T-helper 17 cell (primary cell): ENCODE measurements around the gene KLHL24. TPM values are rescaled to one million over a fixed set of nuclear protein-coding genes. Genes with fewer than 3 reads are reported as not detected.

ENCODE experiments used
- ATAC-seq: fragments of 150-1000 bp; cut with Tn5 transposase; 2 replicates; pipeline ENCODE4 v1.10.0; 2021; ENCODE audit warnings: mild to moderate bottlenecking, moderate library complexity
- DNase-seq, 3 donors: peaks; one replicate each; pipeline versions ENCODE4 v3.0.0 to v3.0.0-alpha.2; 2020 to 2021
- H3K9me3 ChIP-seq: one replicate; pipeline ENCODE4 v1.7.0; 2013; ENCODE audit warnings: low read length, mild to moderate bottlenecking; ENCODE audit not compliant: control insufficient read depth, poor library complexity, severe bottlenecking
- H3K27ac Mint-ChIP-seq: one replicate; pipeline ENCODE4 v1.8.0; 2022; ENCODE audit warnings: mild to moderate bottlenecking, moderate library complexity, mixed read lengths
- H3K27me3 Mint-ChIP-seq: one replicate; pipeline ENCODE4 v1.8.0; 2022; ENCODE audit warnings: mixed read lengths
- H3K36me3 Mint-ChIP-seq: one replicate; pipeline ENCODE4 v1.8.0; 2022; ENCODE audit warnings: low read depth, mixed read lengths
- H3K4me1 Mint-ChIP-seq: one replicate; pipeline ENCODE4 v1.8.0; 2022; ENCODE audit warnings: mild to moderate bottlenecking, mixed read lengths
- H3K4me3 Mint-ChIP-seq: one replicate; pipeline ENCODE4 v1.8.0; 2022; ENCODE audit warnings: mild to moderate bottlenecking, moderate library complexity, mixed read lengths
- total RNA-seq, 4 donors: library from RNA in 2 of 4; stranded (reverse) in 2 of 4; gene quantifications; one replicate each; pipeline ENCODE4 v1.2.3 and lab custom pipeline; 2022 to 2026

The KLHL24 gene
- total RNA-seq, 2 donors from 2014 or later: 120 to 143 TPM

- H3K4me1 Mint-ChIP-seq: peaks cover 5% of the 10 kb centered on the region
- no peaks in the 10 kb centered on the region for H3K9me3 ChIP-seq
- no peak overlapping the region for H3K4me3 Mint-ChIP-seq
- no peaks in the 10 kb centered on the region for H3K36me3 Mint-ChIP-seq
- H3K27ac Mint-ChIP-seq: no peak overlapping the region
- ATAC-seq (no peak), DNase-seq (no peak)
- no peaks in the 10 kb centered on the region for H3K27me3 Mint-ChIP-seq
Observed at GRCh38 chr3:183711516-183711915, 76.1 kb downstream of the KLHL24 start.

GRCh38 chr3:183714622-183715021 lies 79.2 kb downstream of the KLHL24 start:
- ATAC-seq (no peak), DNase-seq (no peak)
- peaks cover 3% of the 10 kb centered on the region for H3K4me1 Mint-ChIP-seq
- H3K4me3 Mint-ChIP-seq: no peak overlapping the region
- no peak overlapping the region for H3K27ac Mint-ChIP-seq
- no peaks in the 10 kb centered on the region for H3K9me3 ChIP-seq
- H3K36me3 Mint-ChIP-seq: no peaks in the 10 kb centered on the region
- no peaks in the 10 kb centered on the region for H3K27me3 Mint-ChIP-seq

- DNase-seq (no peak), ATAC-seq (no peak)
- Mint-ChIP-seq H3K4me3 (no peak overlapping the region), H3K27me3 (no peaks in the 10 kb centered on the region), H3K36me3 (no peaks in the 10 kb centered on the region), H3K27ac (no peak overlapping the region), H3K4me1 (peaks cover 3% of the 10 kb centered on the region)
- no peaks in the 10 kb centered on the region for H3K9me3 ChIP-seq
Observed at GRCh38 chr3:183718012-183718411, 82.6 kb downstream of the KLHL24 start.

- no peak for DNase-seq
- no peak for ATAC-seq
- H3K4me3 Mint-ChIP-seq: no peak overlapping the region
- H3K27ac Mint-ChIP-seq: no peak overlapping the region
- peaks cover 3% of the 10 kb centered on the region for H3K36me3 Mint-ChIP-seq
- H3K9me3 ChIP-seq: no peaks in the 10 kb centered on the region
- no peaks in the 10 kb centered on the region for H3K27me3 Mint-ChIP-seq
- peaks cover 3% of the 10 kb centered on the region for H3K4me1 Mint-ChIP-seq
Observed at GRCh38 chr3:183725387-183725786, 90.0 kb downstream of the KLHL24 start.

- DNase-seq: no peak
- H3K36me3 Mint-ChIP-seq: peaks cover 8% of the 10 kb centered on the region
- H3K9me3 ChIP-seq: no peaks in the 10 kb centered on the region
- no peak overlapping the region for H3K4me3 Mint-ChIP-seq
- no peak for ATAC-seq
- H3K4me1 Mint-ChIP-seq: peaks cover 7% of the 10 kb centered on the region
- H3K27me3 Mint-ChIP-seq: no peaks in the 10 kb centered on the region
- no peak overlapping the region for H3K27ac Mint-ChIP-seq
Observed at GRCh38 chr3:183728204-183728603, 92.8 kb downstream of the KLHL24 start.

- H3K27ac Mint-ChIP-seq: no peak overlapping the region
- H3K27me3 Mint-ChIP-seq: no peaks in the 10 kb centered on the region
- peaks cover 9% of the 10 kb centered on the region for H3K36me3 Mint-ChIP-seq
- DNase-seq (no peak), ATAC-seq (no peak)
- peaks cover 5% of the 10 kb centered on the region for H3K4me1 Mint-ChIP-seq
- H3K9me3 ChIP-seq: no peaks in the 10 kb centered on the region
- H3K4me3 Mint-ChIP-seq: no peak overlapping the region
Observed at GRCh38 chr3:183730361-183730760, 94.9 kb downstream of the KLHL24 start.

- DNase-seq (no peak), ATAC-seq (no peak)
- no peaks in the 10 kb centered on the region for H3K27me3 Mint-ChIP-seq
- H3K27ac Mint-ChIP-seq: no peak overlapping the region
- H3K4me3 Mint-ChIP-seq: no peak overlapping the region
- H3K4me1 Mint-ChIP-seq: peaks cover 8% of the 10 kb centered on the region
- H3K9me3 ChIP-seq: no peaks in the 10 kb centered on the region
- H3K36me3 Mint-ChIP-seq: peaks cover 12% of the 10 kb centered on the region
Observed at GRCh38 chr3:183731611-183732010, 96.2 kb downstream of the KLHL24 start.

GRCh38 chr3:183733553-183733952 lies 98.1 kb downstream of the KLHL24 start:
- DNase-seq (no peak), ATAC-seq (no peak)
- no peaks in the 10 kb centered on the region for H3K27me3 Mint-ChIP-seq
- H3K4me1 Mint-ChIP-seq: peaks cover 8% of the 10 kb centered on the region
- H3K9me3 ChIP-seq: no peaks in the 10 kb centered on the region
- H3K36me3 Mint-ChIP-seq: peaks cover 14% of the 10 kb centered on the region
- no peak overlapping the region for H3K27ac Mint-ChIP-seq
- H3K4me3 Mint-ChIP-seq: no peak overlapping the region

Other genes starting within 250 kb of the KLHL24 start
- 10 to 100 TPM; 25.7 to 27.2 TPM for gene MCF2L2, start 207.0 kb upstream of the KLHL24 start, total RNA-seq
- 10 to 100 TPM; 29.3 to 35.7 TPM for gene KLHL6, start 79.9 kb upstream of the KLHL24 start, total RNA-seq
- gene YEATS2, start 62.2 kb downstream of the KLHL24 start, total RNA-seq: 10 to 100 TPM; 25.3 to 31.1 TPM
- 1 to 10 TPM in 1 of 2 donors, under 1 TPM in 1; 0.26 to 1.7 TPM for gene MAP6D1, start 190.0 kb downstream of the KLHL24 start, total RNA-seq
- 10 to 100 TPM; 36.6 to 38.3 TPM for gene PARL, start 249.3 kb downstream of the KLHL24 start, total RNA-seq